GM12878 (cell line): ENCODE results near the gene CD151. TPM values are rescaled to one million over a fixed set of nuclear protein-coding genes. Genes with fewer than 3 reads are reported as not detected.

Experiments used
- ATAC-seq: fragments of 200-7000 bp; cut with Tn5 transposase; 3 replicates; pipeline ENCODE4 v1.9.1; 2020; ENCODE audit warnings: mild to moderate bottlenecking, moderate library complexity
- BruUV-seq: library from RNA; stranded (reverse); fragments of 400-500 nt; replicated peaks from 2 replicates; lab custom pipeline; 2021; lab: Mats Ljungman, UMichigan
- CTCF ChIA-PET: fragments of 300-600 bp; sonication (Branson Sonifier 250); formaldehyde crosslinking; extraction: SDS; loops from one replicate; lab custom pipeline; 2021; ENCODE audit warnings: inconsistent platforms; lab: Yijun Ruan, JAX
- POLR2A ChIA-PET: fragments of 350-600 bp; formaldehyde crosslinking; extraction: SDS; loops from one replicate; lab custom pipeline; 2021; ENCODE audit warnings: inconsistent platforms; lab: Charles Lee
- RAD21 ChIA-PET: fragments of 300-600 bp; sonication (Branson Sonifier 250); formaldehyde crosslinking; loops from one replicate; lab custom pipeline; 2023; ENCODE audit warnings: antibody characterized with exemption; ENCODE audit not compliant: unreplicated experiment; lab: Charles Lee
- SMC1A ChIA-PET: fragments of 300-600 bp; sonication (Branson Sonifier 250); formaldehyde crosslinking; loops from one replicate; lab custom pipeline; 2023; ENCODE audit not compliant: unreplicated experiment, uncharacterized antibody; lab: Charles Lee
- DNase-seq: peaks from one replicate; pipeline ENCODE4 v3.0.0-alpha.2; 2011; ENCODE audit warnings: low read depth, low spot score
- FAIRE-seq: peaks from 3 replicates; lab custom pipeline; 2011; peaks lifted over from hg19 to GRCh38; lab: Jason Lieb, UNC
- H2AFZ ChIP-seq: 2 replicates; pipeline ENCODE4 v1.6.0; 2011; ENCODE audit warnings: low read depth, low read length, control low read depth; ENCODE audit not compliant: control insufficient read depth
- H3K27ac ChIP-seq: 2 replicates; pipeline ENCODE4 v1.5.1; 2011; ENCODE audit warnings: control low read depth; ENCODE audit not compliant: control insufficient read depth, insufficient read depth
- H3K27me3 ChIP-seq, 2 experiments: replicated peaks in 1 of 2; 2 replicates each; pipeline versions ENCODE4 v1.6.0 to v1.6.1; 2011; ENCODE audit warnings: low read length in 1 of 2; ENCODE audit not compliant: control insufficient read depth in 2 of 2, insufficient read depth in 2 of 2
- H3K36me3 ChIP-seq, 2 experiments: 2 replicates each; pipeline ENCODE4 v1.5.1; 2011; ENCODE audit warnings: low read length in 1 of 2; ENCODE audit not compliant: control insufficient read depth in 2 of 2, insufficient read depth in 2 of 2
- H3K4me1 ChIP-seq: 2 replicates; pipeline ENCODE4 v1.6.1; 2011; ENCODE audit warnings: mild to moderate bottlenecking, low read length, moderate library complexity, mixed read lengths; ENCODE audit not compliant: control insufficient read depth, insufficient read depth
- H3K4me2 ChIP-seq: 2 replicates; pipeline ENCODE4 v1.6.0; 2011; ENCODE audit warnings: control low read depth; ENCODE audit not compliant: control insufficient read depth, insufficient read depth
- H3K4me3 ChIP-seq: fragments of 200-600 bp; sonication (generic); 2 replicates; pipeline ENCODE4 v1.5.1; 2016
- H3K79me2 ChIP-seq: 2 replicates; pipeline ENCODE4 v1.6.0; 2011; ENCODE audit warnings: low read length; ENCODE audit not compliant: control insufficient read depth, insufficient read depth
- H3K9ac ChIP-seq: 2 replicates; pipeline ENCODE4 v1.8.0; 2011; ENCODE audit warnings: low read length, control low read depth, mixed read lengths; ENCODE audit not compliant: control insufficient read depth, insufficient read depth
- H3K9me3 ChIP-seq: replicated peaks from 3 replicates; pipeline ENCODE4 v1.5.1; 2011; ENCODE audit warnings: mild to moderate bottlenecking, low read length; ENCODE audit not compliant: control insufficient read depth, insufficient read depth
- H4K20me1 ChIP-seq: 2 replicates; pipeline ENCODE4 v1.6.0; 2011; ENCODE audit not compliant: control insufficient read depth, insufficient read depth
- CBX3 ChIP-seq: fragments of 200-600 bp; sonication (generic); IDR thresholded peaks from 2 replicates; pipeline ENCODE4 v1.6.1; 2016; ENCODE audit warnings: low read depth, borderline replicate concordance
- CBX5 ChIP-seq: sonication (generic); IDR thresholded peaks from 2 replicates; pipeline ENCODE4 v1.6.1; 2016; ENCODE audit warnings: low read depth, moderate library complexity, mild to moderate bottlenecking, inconsistent platforms
- IKZF1 ChIP-seq: fragments of 450-650 bp; conservative IDR thresholded peaks from 2 replicates; pipeline ENCODE4 v1.6.1; 2017; ENCODE audit warnings: antibody characterized with exemption, mild to moderate bottlenecking
- NKRF ChIP-seq: fragments of 450-650 bp; conservative IDR thresholded peaks from 2 replicates; pipeline ENCODE4 v1.6.1; 2017; ENCODE audit warnings: mild to moderate bottlenecking, moderate library complexity
- RELB ChIP-seq: fragments of 450-650 bp; IDR thresholded peaks from 2 replicates; pipeline ENCODE4 v1.6.1; 2017; ENCODE audit warnings: low read depth, mild to moderate bottlenecking, moderate library complexity
- SMAD5 ChIP-seq: IDR thresholded peaks from 2 replicates; pipeline ENCODE4 v1.6.1; 2016; ENCODE audit warnings: antibody characterized with exemption, low read depth
- STAT3 ChIP-seq: IDR thresholded peaks from 2 replicates; pipeline ENCODE4 v1.6.1; 2011; ENCODE audit warnings: low read depth, low read length, improper control_type of control experiment
- WRNIP1 ChIP-seq: IDR thresholded peaks from 2 replicates; pipeline ENCODE4 v1.6.1; 2011; ENCODE audit warnings: low read depth, low read length, improper control_type of control experiment, borderline replicate concordance
- ZNF217 ChIP-seq: fragments of 450-650 bp; IDR thresholded peaks from 2 replicates; pipeline ENCODE4 v1.6.1; 2017; ENCODE audit warnings: antibody characterized with exemption, mild to moderate bottlenecking
- ZNF384 ChIP-seq: IDR thresholded peaks from 2 replicates; pipeline ENCODE4 v1.6.1; 2012; ENCODE audit warnings: low read depth, mild to moderate bottlenecking, low read length, improper control_type of control experiment, borderline replicate concordance
- ZNF622 ChIP-seq: fragments of 450-650 bp; IDR thresholded peaks from 2 replicates; pipeline ENCODE4 v1.6.1; 2017; ENCODE audit warnings: mild to moderate bottlenecking, inconsistent platforms
- whole genome bisulfite sequencing: methylation state at CpG from one replicate; pipeline ENCODE4 v1.1.6; 2016; ENCODE audit warnings: low lambda C conversion rate; ENCODE audit not compliant: insufficient replicate concordance, insufficient coverage; ENCODE audit errors: missing lambda C conversion rate; 5-methylcytosine and 5-hydroxymethylcytosine counted together
- in situ Hi-C: fragments of 300-500 bp; cut with MboI; formaldehyde crosslinking; loops from 9 replicates; pipeline ENCODE4 v1.14.3; 2018; ENCODE audit warnings: mixed read lengths
- intact Hi-C: fragments of 100-400 bp; cut with micrococcal nuclease; formaldehyde crosslinking; loops from one replicate; pipeline ENCODE4 v1.14.2; 2022; ENCODE audit not compliant: unreplicated experiment
- polyA plus RNA-seq, 11 experiments: library from polyadenylated mRNA; depleted of rRNA in 4 of 11; unstranded in 6 of 11; stranded (reverse) in 5 of 11; fragments of >200 nt; fragmentation: Nextera tagmentation in 4 of 11; fragmentation: Illumina TruSeq in 1 of 11; extraction: Ambion mirVana in 4 of 11; extraction: Trizol in 1 of 11; gene quantifications; 1 replicate in 1 of 11; 2 replicates in 10 of 11; pipeline versions ENCODE4 v1.2.1 to v1.2.3, GENCODE V29; 2011 to 2016; ENCODE audit warnings: inconsistent platforms in 2 of 11, missing spikeins in 2 of 11, low read depth in 1 of 11
- total RNA-seq, 4 experiments: library from RNA; depleted of rRNA in 3 of 4; stranded (reverse); fragments of >200 nt in 3 of 4; fragmentation: Illumina TruSeq in 1 of 4; extraction: Trizol in 1 of 4; gene quantifications; 2 replicates each; pipeline versions ENCODE4 v1.2.1 to v1.2.3, GENCODE V29; 2013 to 2021

Gene CD151
- total and polyA plus RNA-seq, 10 of the 15 experiments (the other 5 are each of a cell fraction or from before 2014, with no cell fraction given) = 0.52 to 41.7 (median 14.7) TPM

DNA sequence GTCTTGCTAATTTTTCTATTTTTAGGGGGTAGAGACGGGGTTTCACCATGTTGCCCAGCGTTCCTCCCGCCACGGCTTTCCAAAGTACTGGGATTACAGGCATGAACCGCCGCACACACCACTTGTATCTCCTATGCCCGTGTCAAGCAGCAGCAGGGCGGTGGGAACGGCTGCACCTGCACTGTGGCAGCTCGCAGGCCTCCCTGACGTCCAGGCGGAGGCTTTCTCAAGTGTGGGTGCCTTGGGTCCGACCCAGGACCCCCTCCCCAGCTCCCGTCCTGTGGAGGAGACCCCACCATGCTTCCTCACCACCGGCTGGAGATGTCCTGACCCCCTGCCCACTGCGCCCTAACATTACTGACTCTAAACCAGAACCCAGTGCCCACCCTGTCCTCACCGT, 35.6 kb downstream of the CD151 start:
- Histone ChIP-seq H3K9me3 (no peaks in the 10 kb centered on the region), H3K4me1 (no peaks in the 10 kb centered on the region)
- no TSS peak for BruUV-seq
- no peak for TF ChIP-seq IKZF1
- TF ChIP-seq CBX3 = no peak
- no peak for TF ChIP-seq ZNF217
- no peak for TF ChIP-seq WRNIP1
- no peak for TF ChIP-seq SMAD5
- no peak for TF ChIP-seq ZNF622
- TF ChIP-seq NKRF = no peak
- TF ChIP-seq CBX5 = no peak
- no peak for TF ChIP-seq ZNF384
- no peak for TF ChIP-seq STAT3
- TF ChIP-seq RELB = no peak
- TF ChIP-seq, all 136 proteins: peak for 0
- no peak overlapping the region for H3K27ac ChIP-seq
- no peaks in the 10 kb centered on the region for H3K79me2 ChIP-seq
- 84% methylated on average over 17 of the region's 17 CpGs for WGBS
- in situ Hi-C loops (no loop called here), intact Hi-C loops (no loop called here)
- H4K20me1 ChIP-seq = no peaks in the 10 kb centered on the region
- ChIA-PET RAD21 (no interaction called here), POLR2A (no interaction called here), CTCF (no interaction called here), SMC1A (no interaction called here)
- ATAC-seq (no peak), DNase-seq (no peak), FAIRE-seq (no peak)
- no peak overlapping the region for H3K4me3 ChIP-seq
- H3K4me2 ChIP-seq = no peak overlapping the region
- no peak overlapping the region for H3K9ac ChIP-seq
- H3K27me3 ChIP-seq = no peaks in the 10 kb centered on the region
- H3K36me3 ChIP-seq = no peaks in the 10 kb centered on the region; a peak in 1 of 4 replicates
- H2AFZ ChIP-seq = no peak overlapping the region
